Spleen (tissue), 7 donors: ENCODE results near the gene SLC25A1.

Experiments
- CTCF ChIP-seq, 11 experiments: fragments of 200-600 bp in 7 of 11; fragments of 450-650 bp in 4 of 11; sonication (generic) in 4 of 11; IDR thresholded peaks in 8 of 11; conservative IDR thresholded peaks in 3 of 11; 1 replicate in 7 of 11; 2 replicates in 4 of 11; pipeline versions ENCODE4 v1.4.0 to v1.8.0; 2016 to 2021; ENCODE audit warnings: antibody characterized with exemption in 11 of 11, inconsistent platforms in 4 of 11, mild to moderate bottlenecking in 1 of 11
- POLR2A ChIP-seq, 3 donors: fragments of 450-650 bp; IDR thresholded peaks; one replicate each; pipeline ENCODE4 v1.5.1; 2017; ENCODE audit warnings: antibody characterized with exemption in 3 of 3, mild to moderate bottlenecking in 1 of 3
- donor health status: DM: no; HTN: no; CAD: no; lungs with moderate emphysema.
- donor health status: DM: no; HTN: no; CAD: no.
- donor health status: DM: no; HTN: no; CAD: no.

DNA sequence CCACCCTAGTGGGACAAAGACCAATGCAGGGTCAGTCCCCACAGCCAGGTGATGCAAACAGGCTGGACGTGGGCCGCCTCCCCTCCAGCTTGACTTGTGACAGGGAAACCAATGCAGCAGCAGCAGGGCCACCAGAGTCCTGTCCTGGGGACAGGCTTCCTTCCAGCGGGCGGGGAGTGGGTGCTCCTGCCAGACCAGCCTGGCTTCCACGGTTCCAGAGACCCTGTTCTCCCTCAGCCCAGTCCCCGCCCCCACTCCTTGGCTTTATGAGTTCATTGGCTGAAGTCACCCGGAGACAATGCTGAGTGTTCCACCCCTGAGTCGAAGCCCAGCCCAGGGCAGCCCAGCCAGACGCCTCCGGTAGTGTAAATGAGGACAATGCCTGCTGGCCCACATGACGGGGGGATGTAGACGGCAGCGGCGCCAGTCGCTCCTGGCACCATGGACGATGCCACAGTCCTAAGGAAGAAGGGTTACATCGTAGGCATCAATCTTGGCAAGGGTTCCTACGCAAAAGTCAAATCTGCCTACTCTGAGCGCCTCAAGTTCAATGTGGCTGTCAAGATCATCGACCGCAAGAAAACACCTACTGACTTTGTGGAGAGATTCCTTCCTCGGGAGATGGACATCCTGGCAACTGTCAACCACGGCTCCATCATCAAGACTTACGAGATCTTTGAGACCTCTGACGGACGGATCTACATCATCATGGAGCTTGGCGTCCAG is 47.4 kb downstream of the SLC25A1 start, which contains the start of gene TSSK2:
- TF ChIP-seq POLR2A (IDR thresholded peaks at IDR 0.05) (no peak), CTCF (IDR thresholded peaks at IDR 0.05 in 8 of 11, conservative IDR thresholded peaks at IDR 0.05 in 3 of 11) (no peak)
